ENCODE results near the gene FIBP. TPM values are rescaled to one million over a fixed set of nuclear protein-coding genes. Genes with fewer than 3 reads are reported as not detected.
A peak's percentile ranks its signal among the peaks of the same experiment; 100 is the strongest.
"Not testable (repeated sequence)": the region's sequence is repeated elsewhere in the genome, so short reads cannot be mapped to it uniquely, and the experiment has no call there.

The FIBP gene
- polyA plus RNA-seq, 2 donors: 20.7 to 38.1 TPM

- no peaks in the 10 kb centered on the region for H3K4me1 ChIP-seq (ENCODE audit: control insufficient read depth in 2 of 2, insufficient read depth in 2 of 2, low read length in 1 of 2)
- peaks cover 0 to 3% of the 10 kb centered on the region in 2 donors for H3K9me3 ChIP-seq (ENCODE audit: control insufficient read depth in 2 of 2, insufficient read depth in 1 of 2, low read depth in 1 of 2, low read length in 1 of 2)
- peaks cover 7 to 28% of the 10 kb centered on the region in 2 donors for H3K36me3 ChIP-seq (ENCODE audit: control insufficient read depth in 2 of 2, insufficient read depth in 2 of 2, low read length in 1 of 2)
- 44 to 52% methylated on average over 8 of the region's 8 CpGs for WGBS, 2 donors
- H3K27ac ChIP-seq (ENCODE audit: low read depth in 2 of 2, low read length in 1 of 2): no peak overlapping the region
- H3K27me3 ChIP-seq (ENCODE audit: control insufficient read depth in 1 of 2, insufficient read depth in 2 of 2, low read length in 2 of 2): no peaks in the 10 kb centered on the region
- H3K4me3 ChIP-seq (ENCODE audit: low read depth in 1 of 2, low read length in 2 of 2): no peak overlapping the region
Measured at GRCh38 chr11:65849366-65849765, 38.9 kb downstream of the FIBP start.

DNA sequence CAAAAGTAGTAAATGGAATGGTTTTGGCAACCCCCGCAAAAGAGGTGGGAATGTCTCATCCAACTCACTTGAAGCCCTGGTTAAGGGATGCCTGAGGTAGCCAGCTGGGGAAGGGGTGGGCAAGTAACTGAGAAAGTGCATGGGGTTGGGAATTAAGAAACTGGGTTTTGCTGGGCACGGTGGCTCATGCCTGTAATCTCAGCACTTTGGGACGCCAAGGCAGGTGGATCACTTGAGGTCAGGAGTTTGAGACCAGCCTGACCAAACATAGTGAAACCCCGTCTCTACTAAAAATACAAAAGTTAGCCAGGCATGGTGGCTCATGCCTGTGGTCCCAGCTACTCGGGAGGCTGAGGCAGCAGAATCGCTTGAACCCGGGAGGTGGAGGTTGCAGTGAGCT is 39.6 kb downstream of the FIBP start:
- not testable (repeated sequence) for H3K27me3 ChIP-seq (ENCODE audit: control insufficient read depth in 1 of 2, insufficient read depth in 2 of 2, low read length in 2 of 2); H3K27ac ChIP-seq (ENCODE audit: low read depth in 2 of 2, low read length in 1 of 2); H3K4me1 ChIP-seq (ENCODE audit: control insufficient read depth in 2 of 2, insufficient read depth in 2 of 2, low read length in 1 of 2); H3K4me3 ChIP-seq (ENCODE audit: low read depth in 1 of 2, low read length in 2 of 2); H3K9me3 ChIP-seq (ENCODE audit: control insufficient read depth in 2 of 2, insufficient read depth in 1 of 2, low read depth in 1 of 2, low read length in 1 of 2)
- 58 to 62% methylated on average over 7 of the region's 7 CpGs for WGBS, 2 donors
- peaks cover 2 to 22% of the 10 kb centered on the region in 2 donors for H3K36me3 ChIP-seq (ENCODE audit: control insufficient read depth in 2 of 2, insufficient read depth in 2 of 2, low read length in 1 of 2)

DNA sequence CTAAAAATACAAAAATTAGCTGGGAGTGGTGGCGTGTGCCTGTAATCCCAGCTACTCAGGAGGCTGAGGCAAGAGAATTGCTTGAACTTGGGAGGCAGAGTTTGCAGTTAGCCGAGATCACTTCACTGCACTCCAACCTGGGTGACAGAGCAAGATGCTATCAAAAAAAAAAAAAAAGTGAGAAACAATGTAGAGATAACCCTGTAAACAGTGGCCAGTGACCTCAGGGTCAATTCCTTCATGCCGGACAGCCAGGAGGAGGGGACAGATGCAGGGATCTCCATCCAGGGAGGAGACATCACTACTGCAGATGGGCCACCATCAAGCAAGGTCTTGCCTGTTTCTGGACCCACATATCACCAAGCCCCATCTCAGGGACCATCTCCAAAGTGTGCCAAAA is 40.5 kb downstream of the FIBP start:
- 60 to 70% methylated on average over 3 of the region's 3 CpGs for WGBS, 2 donors
- H3K27me3 ChIP-seq (ENCODE audit: control insufficient read depth in 1 of 2, insufficient read depth in 2 of 2, low read length in 2 of 2): no peaks in the 10 kb centered on the region
- peaks cover 0 to 12% of the 10 kb centered on the region in 2 donors for H3K36me3 ChIP-seq (ENCODE audit: control insufficient read depth in 2 of 2, insufficient read depth in 2 of 2, low read length in 1 of 2)
- H3K4me1 ChIP-seq (ENCODE audit: control insufficient read depth in 2 of 2, insufficient read depth in 2 of 2, low read length in 1 of 2): no peaks in the 10 kb centered on the region
- no peak overlapping the region for H3K4me3 ChIP-seq (ENCODE audit: low read depth in 1 of 2, low read length in 2 of 2)
- H3K27ac ChIP-seq (ENCODE audit: low read depth in 2 of 2, low read length in 1 of 2): no peak overlapping the region
- peaks cover 0 to 3% of the 10 kb centered on the region in 2 donors for H3K9me3 ChIP-seq (ENCODE audit: control insufficient read depth in 2 of 2, insufficient read depth in 1 of 2, low read depth in 1 of 2, low read length in 1 of 2)

DNA sequence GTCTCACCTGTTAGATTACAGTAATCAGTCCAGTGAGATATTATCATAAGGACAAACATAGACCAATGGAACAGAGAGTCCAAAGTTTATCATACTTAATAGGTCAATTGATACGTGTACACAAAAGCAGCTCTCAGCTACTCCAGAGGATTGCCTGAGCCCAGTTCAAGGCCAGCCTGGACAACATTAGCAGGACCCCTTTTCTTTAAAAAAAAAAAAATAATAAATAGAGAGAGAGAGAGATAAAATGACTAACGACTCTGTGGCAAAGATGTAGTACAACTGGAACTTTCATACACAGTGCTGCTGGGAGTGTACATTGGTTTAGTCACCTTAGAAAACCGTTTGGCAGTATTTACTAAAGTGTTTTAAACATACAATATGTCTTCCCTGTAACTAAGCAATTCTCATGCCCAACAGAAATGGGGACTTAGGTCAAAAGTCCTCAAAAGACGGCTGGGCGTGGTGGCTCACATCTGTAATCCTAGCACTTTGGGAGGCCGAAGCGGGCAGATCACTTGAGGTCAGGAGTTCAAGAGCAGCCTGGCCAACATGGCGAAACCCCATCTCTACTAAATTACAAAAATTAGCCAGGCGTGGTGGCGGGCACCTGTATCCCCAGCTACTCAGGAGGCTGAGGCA is 43.9 kb downstream of the FIBP start:
- H3K27ac ChIP-seq (ENCODE audit: low read depth in 2 of 2, low read length in 1 of 2): no peak overlapping the region
- no peaks in the 10 kb centered on the region for H3K4me1 ChIP-seq (ENCODE audit: control insufficient read depth in 2 of 2, insufficient read depth in 2 of 2, low read length in 1 of 2)
- H3K9me3 ChIP-seq (ENCODE audit: control insufficient read depth in 2 of 2, insufficient read depth in 1 of 2, low read depth in 1 of 2, low read length in 1 of 2): no peaks in the 10 kb centered on the region
- 79 to 80% methylated on average over 10 of the region's 10 CpGs for WGBS, 2 donors
- H3K4me3 ChIP-seq (ENCODE audit: low read depth in 1 of 2, low read length in 2 of 2): no peak overlapping the region
- H3K36me3 ChIP-seq (ENCODE audit: control insufficient read depth in 2 of 2, insufficient read depth in 2 of 2, low read length in 1 of 2): no peaks in the 10 kb centered on the region
- H3K27me3 ChIP-seq (ENCODE audit: control insufficient read depth in 1 of 2, insufficient read depth in 2 of 2, low read length in 2 of 2): no peaks in the 10 kb centered on the region

DNA sequence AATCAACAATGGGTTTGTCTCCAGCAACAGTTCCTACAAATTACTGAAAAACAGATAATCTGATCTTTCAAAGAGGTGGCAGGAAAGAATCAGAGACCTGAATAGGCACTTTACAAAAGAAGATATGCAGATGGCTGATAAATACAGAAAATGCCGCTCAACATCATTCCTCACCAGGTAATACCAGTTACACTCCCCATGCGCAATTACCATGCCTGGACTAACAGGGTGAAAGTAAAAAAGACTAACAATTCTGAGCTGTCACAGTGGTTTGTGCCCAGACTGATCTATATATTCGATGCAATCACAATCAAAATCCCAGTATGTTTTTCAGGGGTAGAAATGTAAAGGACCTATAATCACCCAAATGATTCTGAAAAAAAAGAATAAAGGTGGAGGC is 44.5 kb downstream of the FIBP start:
- Histone ChIP-seq H3K27ac (ENCODE audit: low read depth in 2 of 2, low read length in 1 of 2) (no peak overlapping the region), H3K4me1 (ENCODE audit: control insufficient read depth in 2 of 2, insufficient read depth in 2 of 2, low read length in 1 of 2) (no peaks in the 10 kb centered on the region), H3K4me3 (ENCODE audit: low read depth in 1 of 2, low read length in 2 of 2) (no peak overlapping the region), H3K27me3 (ENCODE audit: control insufficient read depth in 1 of 2, insufficient read depth in 2 of 2, low read length in 2 of 2) (no peaks in the 10 kb centered on the region), H3K36me3 (ENCODE audit: control insufficient read depth in 2 of 2, insufficient read depth in 2 of 2, low read length in 1 of 2) (no peaks in the 10 kb centered on the region), H3K9me3 (ENCODE audit: control insufficient read depth in 2 of 2, insufficient read depth in 1 of 2, low read depth in 1 of 2, low read length in 1 of 2) (no peaks in the 10 kb centered on the region)
- WGBS, 2 donors: 88 to 92% methylated on average over 3 of the region's 3 CpGs

DNA sequence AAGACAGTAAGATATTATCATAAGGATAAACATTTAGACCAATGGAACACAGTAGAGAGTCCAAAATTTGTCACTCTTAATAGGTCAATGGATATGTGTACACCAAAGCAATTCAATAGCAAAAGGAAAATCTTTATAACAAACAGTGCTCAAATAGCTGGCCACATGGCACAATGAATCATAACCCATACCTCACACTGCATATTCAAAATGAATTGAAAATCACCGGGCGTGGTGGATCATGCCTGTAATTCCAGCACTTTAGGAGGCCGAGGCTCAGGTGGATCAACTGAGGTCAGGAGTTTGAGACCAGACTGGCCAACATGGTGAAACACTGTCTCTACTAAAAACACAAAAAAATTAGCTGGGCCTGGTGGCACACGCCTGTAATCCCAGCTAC is 46.1 kb downstream of the FIBP start:
- Histone ChIP-seq H3K9me3 (ENCODE audit: control insufficient read depth in 2 of 2, insufficient read depth in 1 of 2, low read depth in 1 of 2, low read length in 1 of 2) (no peaks in the 10 kb centered on the region), H3K36me3 (ENCODE audit: control insufficient read depth in 2 of 2, insufficient read depth in 2 of 2, low read length in 1 of 2) (no peaks in the 10 kb centered on the region), H3K27me3 (ENCODE audit: control insufficient read depth in 1 of 2, insufficient read depth in 2 of 2, low read length in 2 of 2) (no peaks in the 10 kb centered on the region), H3K27ac (ENCODE audit: low read depth in 2 of 2, low read length in 1 of 2) (no peak overlapping the region), H3K4me3 (ENCODE audit: low read depth in 1 of 2, low read length in 2 of 2) (no peak overlapping the region), H3K4me1 (ENCODE audit: control insufficient read depth in 2 of 2, insufficient read depth in 2 of 2, low read length in 1 of 2) (no peaks in the 10 kb centered on the region)
- 75 to 85% methylated on average over 4 of the region's 4 CpGs for WGBS, 2 donors

GRCh38 chr11:65834202-65834601 is 54.1 kb downstream of the FIBP start:
- peaks cover 0 to 12% of the 10 kb centered on the region in 2 donors for H3K4me1 ChIP-seq (ENCODE audit: control insufficient read depth in 2 of 2, insufficient read depth in 2 of 2, low read length in 1 of 2)
- 22 to 33% methylated on average over 6 of the region's 6 CpGs for WGBS, 2 donors
- no peak overlapping the region for H3K27ac ChIP-seq (ENCODE audit: low read depth in 2 of 2, low read length in 1 of 2)
- peak overlapping the region; percentile 52 to 53 for H3K4me3 ChIP-seq (ENCODE audit: low read depth in 1 of 2, low read length in 2 of 2)
- no peaks in the 10 kb centered on the region for H3K9me3 ChIP-seq (ENCODE audit: control insufficient read depth in 2 of 2, insufficient read depth in 1 of 2, low read depth in 1 of 2, low read length in 1 of 2)
- H3K36me3 ChIP-seq (ENCODE audit: control insufficient read depth in 2 of 2, insufficient read depth in 2 of 2, low read length in 1 of 2): no peaks in the 10 kb centered on the region
- no peaks in the 10 kb centered on the region for H3K27me3 ChIP-seq (ENCODE audit: control insufficient read depth in 1 of 2, insufficient read depth in 2 of 2, low read length in 2 of 2)

Other genes with a start within 250 kb of the FIBP start
- gene RELA, start 225.6 kb downstream of the FIBP start, polyA plus RNA-seq: 10 to 100 TPM; 39.6 to 40.0 TPM
- 10 to 100 TPM; 55.6 to 60.3 TPM for gene KAT5, start 176.2 kb downstream of the FIBP start, polyA plus RNA-seq
- gene RNASEH2C, start 167.7 kb downstream of the FIBP start, polyA plus RNA-seq: 10 to 100 TPM; 26.3 to 41.8 TPM
- 10 to 100 TPM; 10.1 to 10.9 TPM for gene AP5B1, start 107.5 kb downstream of the FIBP start, polyA plus RNA-seq
- 10 to 100 TPM; 38.2 to 49.9 TPM for gene OVOL1, start 101.4 kb downstream of the FIBP start, polyA plus RNA-seq
- under 1 TPM; 0.15 to 0.47 TPM for gene SNX32, start 54.5 kb downstream of the FIBP start, polyA plus RNA-seq
- 100 to 1,000 TPM; 361 to 694 TPM for gene CFL1, start 30.3 kb downstream of the FIBP start, polyA plus RNA-seq
- gene MUS81, start 28.0 kb downstream of the FIBP start, polyA plus RNA-seq: 10 to 100 TPM; 32.1 to 48.0 TPM
- gene EFEMP2, start 15.7 kb downstream of the FIBP start, polyA plus RNA-seq: 10 to 100 TPM in 1 of 2 donors, 1 to 10 TPM in 1; 9.2 to 13.1 TPM
- 1 to 10 TPM; 1.3 to 1.7 TPM for gene CTSW, start 8.6 kb downstream of the FIBP start, polyA plus RNA-seq
- 10 to 100 TPM; 13.5 to 22.7 TPM for gene CCDC85B, start 2.2 kb upstream of the FIBP start, polyA plus RNA-seq
- gene FOSL1, start 11.9 kb upstream of the FIBP start, polyA plus RNA-seq: 10 to 100 TPM; 26.7 to 39.6 TPM
- 10 to 100 TPM; 21.8 to 27.6 TPM for gene C11orf68, start 30.6 kb upstream of the FIBP start, polyA plus RNA-seq
- gene DRAP1, start 31.0 kb upstream of the FIBP start, polyA plus RNA-seq: 100 to 1,000 TPM in 1 of 2 donors, 10 to 100 TPM in 1; 89.6 to 103 TPM
- not detected for gene TSGA10IP, start 57.0 kb upstream of the FIBP start, polyA plus RNA-seq
- 10 to 100 TPM; 33.9 to 77.1 TPM for gene SART1, start 73.3 kb upstream of the FIBP start, polyA plus RNA-seq
- gene EIF1AD, start 113.7 kb upstream of the FIBP start, polyA plus RNA-seq: 10 to 100 TPM; 13.6 to 17.8 TPM
- gene BANF1, start 114.0 kb upstream of the FIBP start, polyA plus RNA-seq: 100 to 1,000 TPM; 142 to 246 TPM
- 10 to 100 TPM; 36.1 to 66.5 TPM for gene CST6, start 123.5 kb upstream of the FIBP start, polyA plus RNA-seq
- under 1 TPM; 0.05 to 0.06 TPM for gene CATSPER1, start 138.0 kb upstream of the FIBP start, polyA plus RNA-seq
- under 1 TPM in 1 of 2 donors, not detected in 1; 0.01 TPM for gene GAL3ST3, start 160.7 kb upstream of the FIBP start, polyA plus RNA-seq
- 10 to 100 TPM; 61.9 to 80.2 TPM for gene SF3B2, start 163.9 kb upstream of the FIBP start, polyA plus RNA-seq
- gene PACS1, start 181.8 kb upstream of the FIBP start, polyA plus RNA-seq: 10 to 100 TPM; 16.0 to 24.8 TPM